H1 (cell line): ENCODE measurements around the gene ELL2. TPM values are rescaled to one million over a fixed set of nuclear protein-coding genes. Genes with fewer than 3 reads are reported as not detected.

Source experiments
- CTCF ChIA-PET: fragments of 300-600 bp; sonication (Branson Sonifier 250); formaldehyde crosslinking; loops from one replicate; lab custom pipeline; 2021; ENCODE audit not compliant: partially characterized antibody; lab: Charles Lee
- POLR2A ChIA-PET: fragments of 300-600 bp; sonication (Branson Sonifier 250); formaldehyde crosslinking; loops from one replicate; lab custom pipeline; 2021; ENCODE audit warnings: inconsistent platforms; ENCODE audit not compliant: partially characterized antibody; lab: Charles Lee
- DNase-seq, 2 experiments: peaks; one replicate each; pipeline versions ENCODE4 v3.0.0 to v3.0.0-alpha.2; 2010 to 2022; ENCODE audit warnings: low spot score in 2 of 2, low read depth in 1 of 2, mixed read lengths in 1 of 2
- FAIRE-seq: peaks from 2 replicates; lab custom pipeline; 2011; peaks lifted over from hg19 to GRCh38; lab: Jason Lieb, UNC
- H2AFZ ChIP-seq: 2 replicates; pipeline ENCODE4 v1.8.1; 2012; ENCODE audit warnings: low read length, inconsistent platforms
- H2AK5ac ChIP-seq: 2 replicates; pipeline ENCODE4 v1.6.1; 2013; ENCODE audit warnings: low read depth, low read length
- H2BK120ac ChIP-seq: replicated peaks from 2 replicates; pipeline ENCODE3; 2013; ENCODE audit warnings: low read depth, low read length, inconsistent platforms
- H2BK12ac ChIP-seq: 2 replicates; pipeline ENCODE4 v1.6.1; 2013; ENCODE audit warnings: low read depth, low read length
- H2BK15ac ChIP-seq: 2 replicates; pipeline ENCODE4 v1.6.1; 2013; ENCODE audit warnings: low read length
- H2BK20ac ChIP-seq: 2 replicates; pipeline ENCODE4 v1.6.1; 2013; ENCODE audit warnings: low read length
- H2BK5ac ChIP-seq: 2 replicates; pipeline ENCODE4 v1.6.1; 2013; ENCODE audit warnings: low read depth, low read length
- H3K14ac ChIP-seq: 2 replicates; pipeline ENCODE4 v1.6.1; 2013; ENCODE audit warnings: inconsistent platforms; ENCODE audit not compliant: insufficient read length
- H3K18ac ChIP-seq: 2 replicates; pipeline ENCODE4 v1.6.1; 2013; ENCODE audit warnings: low read length; ENCODE audit errors: extremely low read depth
- H3K23ac ChIP-seq: 2 replicates; pipeline ENCODE4 v1.6.1; 2013; ENCODE audit warnings: inconsistent platforms; ENCODE audit not compliant: insufficient read length
- H3K23me2 ChIP-seq: 2 replicates; pipeline ENCODE4 v1.6.1; 2013; ENCODE audit warnings: low read depth, low read length
- H3K27ac ChIP-seq: 2 replicates; pipeline ENCODE4 v1.6.1; 2011; ENCODE audit warnings: low read depth, low read length, inconsistent platforms
- H3K27me3 ChIP-seq, 4 experiments: replicated peaks in 1 of 4; 1 replicate in 1 of 4; 2 replicates in 3 of 4; pipeline versions ENCODE4 v1.6.1 to v1.8.1; 2011 to 2013; ENCODE audit warnings: low read length in 3 of 4, mild to moderate bottlenecking in 3 of 4, inconsistent platforms in 2 of 4, mixed read lengths in 2 of 4, moderate library complexity in 1 of 4; ENCODE audit not compliant: control insufficient read depth in 3 of 4, insufficient read depth in 3 of 4; ENCODE audit errors: extremely low read depth in 1 of 4
- H3K36me3 ChIP-seq, 4 experiments: 2 replicates each; pipeline versions ENCODE4 v1.6.1 to v1.8.1; 2011 to 2013; ENCODE audit warnings: mild to moderate bottlenecking in 4 of 4, low read length in 3 of 4, moderate library complexity in 2 of 4, control low read depth in 1 of 4, inconsistent platforms in 1 of 4; ENCODE audit not compliant: insufficient read depth in 4 of 4, control insufficient read depth in 2 of 4
- H3K4ac ChIP-seq: replicated peaks from 2 replicates; pipeline ENCODE3; 2013; ENCODE audit warnings: low read length, low read depth, mixed read lengths, inconsistent platforms; ENCODE audit not compliant: insufficient read length
- H3K4me1 ChIP-seq, 4 experiments: replicated peaks in 1 of 4; 1 replicate in 1 of 4; 2 replicates in 3 of 4; pipeline versions ENCODE4 v1.6.1 to v1.8.1; 2011 to 2013; ENCODE audit warnings: low read length in 3 of 4, inconsistent platforms in 2 of 4, mixed read lengths in 1 of 4; ENCODE audit not compliant: insufficient read depth in 4 of 4, control insufficient read depth in 3 of 4
- H3K4me2 ChIP-seq, 2 experiments: 2 replicates each; pipeline versions ENCODE4 v1.6.1 to v1.8.1; 2011 to 2013; ENCODE audit warnings: low read depth in 2 of 2, low read length in 2 of 2, control low read depth in 1 of 2, inconsistent platforms in 1 of 2, mild to moderate bottlenecking in 1 of 2; ENCODE audit not compliant: insufficient read depth in 1 of 2
- H3K4me3 ChIP-seq, 4 experiments: fragments of 200-600, 300-600 bp in 1 of 4; sonication (generic), shearing (Covaris generic), sonication (Bioruptor Twin) in 1 of 4; 2 replicates each; pipeline versions ENCODE4 v1.5.1 to v1.8.1; 2011 to 2016; ENCODE audit warnings: low read length in 4 of 4, low read depth in 3 of 4, control low read depth in 2 of 4, inconsistent platforms in 2 of 4, mild to moderate bottlenecking in 2 of 4, mixed read lengths in 1 of 4, moderate library complexity in 1 of 4; ENCODE audit not compliant: insufficient read depth in 2 of 4; ENCODE audit errors: extremely low read depth in 1 of 4
- H3K56ac ChIP-seq: replicated peaks from 2 replicates; pipeline ENCODE3; 2013; ENCODE audit warnings: low read depth, mild to moderate bottlenecking, mixed read lengths, low read length, inconsistent platforms; ENCODE audit not compliant: insufficient read length
- H3K79me1 ChIP-seq: 2 replicates; pipeline ENCODE4 v1.6.1; 2013; ENCODE audit warnings: low read depth, low read length, control low read depth
- H3K79me2 ChIP-seq, 2 experiments: 2 replicates each; pipeline versions ENCODE4 v1.6.1 to v1.8.1; 2012 to 2013; ENCODE audit warnings: low read length in 2 of 2, mild to moderate bottlenecking in 2 of 2, inconsistent platforms in 1 of 2; ENCODE audit not compliant: insufficient read depth in 2 of 2, control insufficient read depth in 1 of 2
- H3K9ac ChIP-seq, 4 experiments: replicated peaks in 1 of 4; 1 replicate in 1 of 4; 2 replicates in 3 of 4; pipeline versions ENCODE4 v1.6.1 to v1.8.1; 2011 to 2013; ENCODE audit warnings: low read depth in 3 of 4, low read length in 3 of 4, control low read depth in 2 of 4, mild to moderate bottlenecking in 2 of 4, moderate library complexity in 2 of 4, inconsistent platforms in 1 of 4; ENCODE audit errors: extremely low read depth in 1 of 4
- H3K9me3 ChIP-seq, 2 experiments: 2 replicates each; pipeline versions ENCODE4 v1.6.1 to v1.8.1; 2012 to 2013; ENCODE audit warnings: mild to moderate bottlenecking in 2 of 2, moderate library complexity in 2 of 2, control low read depth in 1 of 2, inconsistent platforms in 1 of 2, low read depth in 1 of 2, low read length in 1 of 2, mixed read lengths in 1 of 2; ENCODE audit not compliant: insufficient read depth in 2 of 2
- H4K20me1 ChIP-seq, 2 experiments: replicated peaks in 1 of 2; 2 replicates each; pipeline versions ENCODE3 to v1.8.1; 2011 to 2013; ENCODE audit warnings: inconsistent platforms in 2 of 2, low read length in 2 of 2, mild to moderate bottlenecking in 1 of 2; ENCODE audit not compliant: insufficient read depth in 2 of 2, control insufficient read depth in 1 of 2
- H4K5ac ChIP-seq: 2 replicates; pipeline ENCODE4 v1.6.1; 2013; ENCODE audit warnings: low read length, low read depth, mixed read lengths, inconsistent platforms; ENCODE audit not compliant: insufficient read length
- H4K8ac ChIP-seq: 2 replicates; pipeline ENCODE4 v1.8.0; 2013; ENCODE audit warnings: mild to moderate bottlenecking, moderate library complexity, low read length, inconsistent platforms; ENCODE audit not compliant: insufficient read depth; ENCODE audit errors: extremely low read depth
- H4K91ac ChIP-seq: replicated peaks from 2 replicates; pipeline ENCODE3; 2013; ENCODE audit warnings: low read length, mixed read lengths, inconsistent platforms; ENCODE audit not compliant: insufficient read length
- NANOG ChIP-seq: IDR thresholded peaks from 2 replicates; pipeline ENCODE4 v1.6.1; 2011; ENCODE audit warnings: low read length, low read depth, mild to moderate bottlenecking, inconsistent platforms; ENCODE audit not compliant: insufficient read depth, poor library complexity, severe bottlenecking
- ZNF274 ChIP-seq: IDR thresholded peaks from 2 replicates; pipeline ENCODE4 v1.7.0; 2012; ENCODE audit warnings: low read length, borderline replicate concordance; ENCODE audit errors: extremely low read depth
- WGBS, 2 experiments: shearing (Covaris generic) in 1 of 2; methylation state at CpG; one replicate each; pipeline versions ENCODE4 v1.1.6 to v1.1.7; 2013 to 2015; ENCODE audit warnings: low lambda C conversion rate in 2 of 2, mixed read lengths in 2 of 2, inconsistent platforms in 1 of 2, low coverage in 1 of 2, missing lambda C conversion rate in 1 of 2; ENCODE audit not compliant: insufficient replicate concordance in 2 of 2, insufficient coverage in 1 of 2, insufficient read length in 1 of 2; ENCODE audit errors: extremely low coverage in 1 of 2, missing lambda C conversion rate in 1 of 2; 5-methylcytosine and 5-hydroxymethylcytosine counted together
- polyA plus RNA-seq, 7 experiments: library from polyadenylated mRNA; depleted of rRNA in 3 of 7; stranded (reverse) in 5 of 7; unstranded in 2 of 7; fragments of >200 nt in 5 of 7; fragments of 200-250 nt in 2 of 7; gene quantifications; 1 replicate in 5 of 7; 2 replicates in 1 of 7; 4 replicates in 1 of 7; pipeline versions ENCODE4 v1.2.1 to v1.2.3, GENCODE V29; 2011 to 2013; ENCODE audit warnings: missing spikeins in 2 of 7, mixed read lengths in 2 of 7
- total RNA-seq: library from RNA; stranded (reverse); fragmentation: NEBNext Ultra II Directional; extraction: Animal tissue kit (Norgen Biotek cat#: 25700); gene quantifications from 2 replicates; pipeline ENCODE4 v1.2.1, GENCODE V29; 2021

The ELL2 gene
- total and polyA plus RNA-seq, 2 of the 8 experiments (the other 6 are each of a cell fraction or from before 2014, with no cell fraction given), result 6.3 to 29.4 TPM

- Histone ChIP-seq H3K23ac (no peak overlapping the region), H3K79me1 (no peaks in the 10 kb centered on the region), H3K9me3 (no peaks in the 10 kb centered on the region), H4K20me1 (no peaks in the 10 kb centered on the region), H3K4ac (no peak overlapping the region), H3K4me1 (peaks cover 2 to 6% (median 3%) of the 10 kb centered on the region in 4 experiments; a peak in 4 of 7 replicates), H2BK20ac (no peak overlapping the region), H2AFZ (no peak overlapping the region), H3K4me3 (no peak overlapping the region), H4K91ac (no peak overlapping the region), H3K27ac (no peak overlapping the region), H3K79me2 (no peaks in the 10 kb centered on the region), H3K18ac (no peak overlapping the region), H2BK12ac (no peak overlapping the region), H2BK5ac (no peak overlapping the region), H3K14ac (no peak overlapping the region), H3K36me3 (no peaks in the 10 kb centered on the region), H4K5ac (no peak overlapping the region), H3K56ac (no peak overlapping the region), H2BK15ac (no peak overlapping the region), H3K4me2 (no peak overlapping the region), H3K23me2 (peaks cover 5% of the 10 kb centered on the region), H3K27me3 (no peaks in the 10 kb centered on the region), H2AK5ac (no peak overlapping the region), H4K8ac (no peak overlapping the region), H3K9ac (no peak overlapping the region), H2BK120ac (no peak overlapping the region)
- DNase-seq, result no peak
- FAIRE-seq, result no peak
- TF ChIP-seq ZNF274, result no peak
- no peak for TF ChIP-seq NANOG
- ChIA-PET POLR2A (no interaction called here), CTCF (no interaction called here)
- 93% methylated on average over 2 of the region's 2 CpGs; no CpG with 5 or more reads in 1 of the 2 experiments for WGBS, 2 experiments
Observed at GRCh38 chr5:95966005-95966404, 4.4 kb upstream of the ELL2 start.
